IMR-90 (cell line): ENCODE measurements around the gene SHISAL1. TPM values are rescaled to one million over a fixed set of nuclear protein-coding genes. Genes with fewer than 3 reads are reported as not detected.

ENCODE experiments used
- ATAC-seq: fragments of 200-7000 bp; cut with Tn5 transposase; 2 replicates; pipeline ENCODE4 v1.9.1; 2020; ENCODE audit warnings: low read depth, mild to moderate bottlenecking, moderate library complexity
- BruUV-seq: library from RNA; stranded (reverse); fragments of 400-500 nt; replicated peaks from 2 replicates; lab custom pipeline; 2021; lab: Mats Ljungman, UMichigan
- CTCF ChIA-PET: fragments of 300-600 bp; formaldehyde crosslinking; extraction: SDS; loops from one replicate; lab custom pipeline; 2021; ENCODE audit warnings: antibody characterized with exemption; lab: Yijun Ruan, JAX
- POLR2A ChIA-PET: fragments of 300-600 bp; sonication (Branson Sonifier 250); formaldehyde crosslinking; loops from one replicate; lab custom pipeline; 2022; ENCODE audit warnings: antibody characterized with exemption; ENCODE audit not compliant: unreplicated experiment; lab: Charles Lee
- DNase-seq: peaks from one replicate; pipeline ENCODE4 v3.0.0; 2013
- H2AFZ ChIP-seq: replicated peaks from 2 replicates; pipeline ENCODE3; 2013; ENCODE audit warnings: low read length, mild to moderate bottlenecking; ENCODE audit not compliant: poor library complexity
- H2AK5ac ChIP-seq: 2 replicates; pipeline ENCODE4 v1.6.1; 2013; ENCODE audit warnings: low read depth, low read length, inconsistent platforms
- H2AK9ac ChIP-seq: replicated peaks from 2 replicates; pipeline ENCODE3; 2013; ENCODE audit warnings: mild to moderate bottlenecking, low read depth, low read length, moderate library complexity; ENCODE audit not compliant: poor library complexity
- H2BK120ac ChIP-seq: 2 replicates; pipeline ENCODE4 v1.6.1; 2013; ENCODE audit warnings: low read depth, low read length, inconsistent platforms
- H2BK15ac ChIP-seq: 3 replicates; pipeline ENCODE4 v1.6.1; 2013; ENCODE audit warnings: low read depth, low read length, inconsistent platforms
- H2BK20ac ChIP-seq: 2 replicates; pipeline ENCODE4 v1.6.1; 2013; ENCODE audit warnings: low read depth, mild to moderate bottlenecking, inconsistent platforms, low read length, moderate library complexity
- H2BK5ac ChIP-seq: 2 replicates; pipeline ENCODE4 v1.6.1; 2013; ENCODE audit warnings: mild to moderate bottlenecking, low read depth, low read length, inconsistent platforms; ENCODE audit not compliant: poor library complexity, severe bottlenecking
- H3K14ac ChIP-seq: replicated peaks from 2 replicates; pipeline ENCODE4 v1.6.1; 2013; ENCODE audit warnings: low read depth, low read length, inconsistent platforms
- H3K18ac ChIP-seq: 2 replicates; pipeline ENCODE4 v1.6.1; 2013; ENCODE audit warnings: low read depth, low read length, control low read depth
- H3K23ac ChIP-seq: 2 replicates; pipeline ENCODE4 v1.6.1; 2013; ENCODE audit warnings: low read depth, low read length, inconsistent platforms
- H3K27ac ChIP-seq: 2 replicates; pipeline ENCODE4 v1.5.1; 2013; ENCODE audit warnings: mild to moderate bottlenecking, control low read depth, low read length; ENCODE audit not compliant: insufficient read depth
- H3K27me3 ChIP-seq: 2 replicates; pipeline ENCODE4 v1.6.1; 2013; ENCODE audit warnings: low read length; ENCODE audit not compliant: control insufficient read depth, insufficient read depth
- H3K36me3 ChIP-seq: 2 replicates; pipeline ENCODE4 v1.6.1; 2013; ENCODE audit warnings: low read length, mixed read lengths; ENCODE audit not compliant: control insufficient read depth, insufficient read depth
- H3K4ac ChIP-seq: 2 replicates; pipeline ENCODE4 v1.6.1; 2013; ENCODE audit warnings: low read depth, low read length, inconsistent platforms
- H3K4me1 ChIP-seq: 2 replicates; pipeline ENCODE4 v1.6.1; 2013; ENCODE audit warnings: low read length, mixed read lengths; ENCODE audit not compliant: control insufficient read depth, insufficient read depth
- H3K4me2 ChIP-seq: 2 replicates; pipeline ENCODE4 v1.6.1; 2013; ENCODE audit warnings: low read depth, mild to moderate bottlenecking, control low read depth, low read length, moderate library complexity
- H3K4me3 ChIP-seq: 2 replicates; pipeline ENCODE4 v1.5.1; 2013; ENCODE audit warnings: low read depth, mild to moderate bottlenecking, control low read depth, low read length, moderate library complexity; ENCODE audit not compliant: insufficient read depth
- H3K56ac ChIP-seq: 2 replicates; pipeline ENCODE4 v1.6.1; 2013; ENCODE audit warnings: low read length, inconsistent platforms; ENCODE audit not compliant: insufficient read depth; ENCODE audit errors: extremely low read depth
- H3K79me1 ChIP-seq, 2 experiments: 2 replicates each; pipeline ENCODE4 v1.6.1; 2013; ENCODE audit warnings: low read length in 2 of 2, inconsistent platforms in 1 of 2, low read depth in 1 of 2
- H3K9ac ChIP-seq: 2 replicates; pipeline ENCODE4 v1.6.1; 2013; ENCODE audit warnings: low read depth, low read length, control low read depth
- H3K9me1 ChIP-seq: 2 replicates; pipeline ENCODE4 v1.6.1; 2013; ENCODE audit warnings: low read length, inconsistent platforms; ENCODE audit not compliant: insufficient read depth
- H3K9me3 ChIP-seq: 2 replicates; pipeline ENCODE4 v1.6.1; 2013; ENCODE audit warnings: low read length; ENCODE audit not compliant: control insufficient read depth, insufficient read depth
- H4K20me1 ChIP-seq: 2 replicates; pipeline ENCODE4 v1.6.1; 2013; ENCODE audit warnings: low read length, inconsistent platforms; ENCODE audit not compliant: insufficient read depth
- H4K5ac ChIP-seq: 2 replicates; pipeline ENCODE4 v1.6.1; 2013; ENCODE audit warnings: mild to moderate bottlenecking, low read depth, low read length, control low read depth
- H4K8ac ChIP-seq, 2 experiments: 2 replicates each; pipeline ENCODE4 v1.6.1; 2013; ENCODE audit warnings: low read depth in 2 of 2, low read length in 2 of 2, control low read depth in 1 of 2, inconsistent platforms in 1 of 2
- H4K91ac ChIP-seq: 2 replicates; pipeline ENCODE4 v1.6.1; 2013; ENCODE audit warnings: low read depth, low read length, inconsistent platforms; ENCODE audit not compliant: insufficient read depth
- MAZ ChIP-seq: IDR thresholded peaks from 2 replicates; pipeline ENCODE4 v1.6.1; 2012; ENCODE audit warnings: low read depth, mild to moderate bottlenecking, low read length, improper control_type of control experiment, moderate library complexity, borderline replicate concordance
- WGBS, 2 experiments: methylation state at CpG; one replicate each; pipeline versions ENCODE4 v1.1.5 to v1.1.7; 2013; ENCODE audit warnings: missing lambda C conversion rate in 2 of 2; ENCODE audit not compliant: insufficient read length in 1 of 2; ENCODE audit errors: extremely low coverage in 2 of 2; 5-methylcytosine and 5-hydroxymethylcytosine counted together
- dilution Hi-C: fragments of 300-500 bp; cut with HindIII; formaldehyde crosslinking; loops from one replicate; pipeline ENCODE4 v1.14.3; 2018; ENCODE audit warnings: low sequenced_read_pairs; ENCODE audit not compliant: unreplicated experiment
- in situ Hi-C: fragments of 300-500 bp; cut with MboI; formaldehyde crosslinking; loops from 3 replicates; pipeline ENCODE4 v1.14.3; 2019; ENCODE audit warnings: low sequenced_read_pairs, inconsistent platforms, mixed read lengths
- intact Hi-C: fragments of 100-400 bp; cut with micrococcal nuclease; formaldehyde crosslinking; loops from 2 replicates; pipeline ENCODE4 v1.10.0; 2022
- polyA plus RNA-seq, 3 experiments: library from polyadenylated mRNA; depleted of rRNA; stranded (reverse); fragments of >200 nt; gene quantifications; 2 replicates each; pipeline ENCODE4 v1.2.3, GENCODE V29; 2012; ENCODE audit warnings: low replicate concordance in 1 of 3
- total RNA-seq: library from RNA; depleted of rRNA; stranded (reverse); fragments of >200 nt; gene quantifications from 2 replicates; pipeline ENCODE4 v1.2.3, GENCODE V29; 2012

Gene SHISAL1
- total and polyA plus RNA-seq, 2 of the 4 experiments (the other 2 are of a cell fraction) = 1.0 to 1.4 TPM

DNA sequence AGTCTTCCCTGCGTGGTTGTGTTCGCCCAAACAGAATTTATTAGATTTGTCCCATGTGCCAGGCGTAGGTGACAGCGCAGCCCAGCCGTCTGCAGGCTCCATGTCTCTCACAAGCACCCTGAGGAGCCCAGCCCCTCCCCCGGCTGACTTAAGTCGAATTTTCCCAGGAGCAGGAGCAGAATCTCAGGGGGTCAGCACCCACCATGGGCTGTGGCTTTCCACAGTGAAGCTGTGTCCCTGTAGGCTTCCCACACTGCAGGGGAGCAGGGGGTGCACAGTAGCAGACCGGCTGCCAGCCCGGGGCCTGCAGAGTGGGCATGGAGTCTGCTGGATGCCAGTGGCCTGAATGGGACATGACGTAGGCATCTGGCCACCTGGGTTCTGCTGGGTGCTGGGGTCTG is 116.0 kb downstream of the SHISAL1 start:
- no peak overlapping the region for H3K23ac ChIP-seq
- no TSS peak for BruUV-seq
- intact Hi-C loops = no loop called here

More for the DNA sequence above, 116.0 kb downstream of the SHISAL1 start:
- Histone ChIP-seq H3K4me1 (peaks cover 14% of the 10 kb centered on the region), H2AK9ac (no peak overlapping the region), H4K5ac (no peak overlapping the region), H2AK5ac (no peak overlapping the region), H3K56ac (no peak overlapping the region), H3K9ac (no peak overlapping the region), H2BK20ac (no peak overlapping the region), H3K9me3 (no peaks in the 10 kb centered on the region), H2BK120ac (no peak overlapping the region), H4K20me1 (no peaks in the 10 kb centered on the region), H3K79me1 (no peaks in the 10 kb centered on the region), H3K18ac (no peak overlapping the region), H2AFZ (no peak overlapping the region), H3K27me3 (peaks cover 35% of the 10 kb centered on the region), H4K8ac (no peak overlapping the region), H2BK5ac (no peak overlapping the region), H3K4ac (no peak overlapping the region), H3K4me3 (no peak overlapping the region), H2BK15ac (no peak overlapping the region), H4K91ac (no peak overlapping the region), H3K14ac (no peak overlapping the region), H3K9me1 (peaks cover 5% of the 10 kb centered on the region), H3K27ac (no peak overlapping the region), H3K36me3 (no peaks in the 10 kb centered on the region), H3K4me2 (no peak overlapping the region)
- TF ChIP-seq MAZ = no peak
- POLR2A ChIA-PET = no interaction called here
- 42% methylated on average over 6 of the region's 10 CpGs; no CpG with 5 or more reads in 1 of the 2 experiments for WGBS, 2 experiments
- CTCF ChIA-PET = no interaction called here
- dilution Hi-C loops (no loop called here), in situ Hi-C loops (no loop called here)
- ATAC-seq (no peak), DNase-seq (no peak)
